Measurements from ENCODE around the gene COL21A1.
"Not testable (repeated sequence)": the region's sequence is repeated elsewhere in the genome, so short reads cannot be mapped to it uniquely, and the experiment has no call there.

The COL21A1 gene

DNA sequence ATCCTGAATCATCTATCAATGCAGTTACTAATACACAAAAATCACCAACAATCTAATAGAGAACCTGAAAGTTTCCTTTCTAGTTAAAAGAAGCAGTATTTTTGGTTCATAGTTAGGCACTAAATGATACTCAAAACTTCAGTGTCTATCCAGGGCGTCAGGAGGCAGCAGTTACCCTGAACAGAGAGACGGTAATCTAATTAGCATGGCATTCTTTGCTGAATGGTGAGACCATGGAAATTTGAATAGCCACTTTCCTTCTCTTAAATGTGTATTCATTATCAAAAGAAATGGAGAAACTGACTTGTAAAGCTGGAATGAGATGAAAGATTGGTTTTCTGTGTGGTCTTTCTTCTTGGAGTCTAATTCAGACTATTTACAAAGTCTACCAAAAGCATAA lies 225.4 kb downstream of the COL21A1 start:
- TF ChIP-seq, protein P1, sequence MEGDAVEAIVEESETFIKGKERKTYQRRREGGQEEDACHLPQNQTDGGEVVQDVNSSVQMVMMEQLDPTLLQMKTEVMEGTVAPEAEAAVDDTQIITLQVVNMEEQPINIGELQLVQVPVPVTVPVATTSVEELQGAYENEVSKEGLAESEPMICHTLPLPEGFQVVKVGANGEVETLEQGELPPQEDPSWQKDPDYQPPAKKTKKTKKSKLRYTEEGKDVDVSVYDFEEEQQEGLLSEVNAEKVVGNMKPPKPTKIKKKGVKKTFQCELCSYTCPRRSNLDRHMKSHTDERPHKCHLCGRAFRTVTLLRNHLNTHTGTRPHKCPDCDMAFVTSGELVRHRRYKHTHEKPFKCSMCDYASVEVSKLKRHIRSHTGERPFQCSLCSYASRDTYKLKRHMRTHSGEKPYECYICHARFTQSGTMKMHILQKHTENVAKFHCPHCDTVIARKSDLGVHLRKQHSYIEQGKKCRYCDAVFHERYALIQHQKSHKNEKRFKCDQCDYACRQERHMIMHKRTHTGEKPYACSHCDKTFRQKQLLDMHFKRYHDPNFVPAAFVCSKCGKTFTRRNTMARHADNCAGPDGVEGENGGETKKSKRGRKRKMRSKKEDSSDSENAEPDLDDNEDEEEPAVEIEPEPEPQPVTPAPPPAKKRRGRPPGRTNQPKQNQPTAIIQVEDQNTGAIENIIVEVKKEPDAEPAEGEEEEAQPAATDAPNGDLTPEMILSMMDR (IDR thresholded peaks at IDR 0.05; ENCODE audit: low read depth, low read length, missing control alignments): peak; percentile 48
- in situ Hi-C loops (cut with HindIII; ENCODE audit: low sequenced_read_pairs): no loop called here
- no peak overlapping the region for H3K4me3 ChIP-seq (ENCODE audit: low read depth, low read length)
- peak; percentile 11 for DNase-seq (ENCODE audit: low read depth)

DNA sequence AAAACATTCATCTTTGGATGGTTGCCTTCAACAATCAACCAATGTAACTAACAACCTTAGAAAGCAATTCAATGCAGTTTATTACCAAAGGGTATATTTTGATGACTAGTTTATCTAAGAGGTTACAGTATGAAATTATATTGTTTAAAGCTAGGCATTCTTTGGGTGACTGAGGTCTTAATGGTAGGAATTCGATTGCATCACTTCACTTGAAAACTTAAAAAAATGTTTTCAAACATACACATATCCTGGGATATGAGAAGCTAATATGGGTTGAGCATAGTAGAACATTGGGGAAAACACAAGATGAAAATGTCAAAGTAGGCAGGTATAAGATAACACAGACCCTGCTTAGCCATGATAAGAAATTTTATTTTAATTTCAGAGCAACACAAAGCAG lies 227.4 kb downstream of the COL21A1 start:
- H3K4me3 ChIP-seq (ENCODE audit: low read depth, low read length): no peak overlapping the region
- in situ Hi-C loops (cut with HindIII; ENCODE audit: low sequenced_read_pairs): no loop called here

DNA sequence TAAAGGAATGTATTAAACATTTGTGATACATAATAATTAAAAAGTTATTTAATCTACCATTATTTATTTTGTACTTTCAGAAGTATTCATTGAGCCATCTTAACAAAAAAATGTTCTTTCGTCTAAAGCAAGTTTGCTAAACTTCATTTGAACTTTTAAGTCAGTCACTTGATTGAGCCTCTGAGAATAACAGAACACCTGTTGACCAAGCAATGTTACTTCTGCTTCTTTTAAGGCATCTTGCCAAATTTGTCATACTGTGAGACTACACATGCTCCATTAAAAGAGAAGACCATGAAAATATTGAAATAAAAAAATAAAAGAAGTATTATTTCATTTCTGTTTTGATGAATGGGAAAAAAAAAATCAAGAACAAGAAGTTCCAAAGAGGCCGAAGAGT lies 230.2 kb downstream of the COL21A1 start:
- DNase-seq (ENCODE audit: low read depth): no peak
- H3K4me3 ChIP-seq (ENCODE audit: low read depth, low read length): no peak overlapping the region
- in situ Hi-C loops (cut with HindIII; ENCODE audit: low sequenced_read_pairs): no loop called here
- TF ChIP-seq, protein P1 (IDR thresholded peaks at IDR 0.05; ENCODE audit: low read depth, low read length, missing control alignments): no peak

More for the DNA sequence above, 227.4 kb downstream of the COL21A1 start:
- TF ChIP-seq, protein P1 (IDR thresholded peaks at IDR 0.05; ENCODE audit: low read depth, low read length, missing control alignments): no peak
- no peak for DNase-seq (ENCODE audit: low read depth)

DNA sequence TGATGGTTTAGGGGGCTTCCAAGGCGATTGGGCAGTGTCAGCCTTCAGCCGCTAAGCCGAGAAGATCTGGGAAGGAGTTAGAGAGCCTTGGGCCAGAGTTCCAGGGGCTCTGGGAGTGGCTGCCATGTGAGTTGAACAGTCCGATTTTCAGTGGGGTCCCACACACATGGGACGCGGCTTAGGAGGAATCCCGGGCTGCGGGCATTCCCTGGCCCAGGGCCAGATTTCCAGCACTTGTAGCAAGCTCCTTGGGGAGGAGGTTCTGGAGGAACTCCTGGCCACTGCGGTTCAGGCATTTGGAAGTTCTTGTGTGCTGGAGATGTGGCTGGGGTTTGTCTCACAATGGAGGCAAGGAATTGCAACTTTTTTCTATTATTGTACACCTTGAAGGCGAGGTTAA lies 233.3 kb downstream of the COL21A1 start:
- H3K4me3 ChIP-seq (ENCODE audit: low read depth, low read length); DNase-seq (ENCODE audit: low read depth); in situ Hi-C loops (cut with HindIII; ENCODE audit: low sequenced_read_pairs): not testable (repeated sequence)

DNA sequence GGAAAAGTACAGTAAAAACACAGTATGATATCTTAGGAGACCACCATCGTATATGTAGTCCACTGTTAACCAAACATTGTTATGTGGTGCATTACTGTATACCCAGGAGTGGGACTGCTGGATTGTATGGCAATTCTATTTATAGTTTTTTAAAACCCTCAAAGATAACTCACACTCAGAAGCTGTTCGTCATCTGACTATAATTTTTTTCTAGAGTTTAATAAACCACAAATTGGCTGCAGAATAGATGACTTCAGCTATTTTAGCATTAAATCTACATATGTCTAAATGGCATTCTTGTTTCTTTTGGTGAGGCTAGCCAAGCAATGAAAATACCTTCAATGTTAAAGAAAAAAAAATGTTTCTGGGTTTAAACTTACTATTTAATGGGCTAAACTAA lies 237.7 kb downstream of the COL21A1 start:
- TF ChIP-seq, protein P1 (IDR thresholded peaks at IDR 0.05; ENCODE audit: low read depth, low read length, missing control alignments): no peak
- DNase-seq (ENCODE audit: low read depth): no peak
- in situ Hi-C loops (cut with HindIII; ENCODE audit: low sequenced_read_pairs): no loop called here

More for the DNA sequence above, 237.7 kb downstream of the COL21A1 start:
- H3K4me3 ChIP-seq (ENCODE audit: low read depth, low read length): no peak overlapping the region

All from astrocyte of the cerebellum (primary cell).